Measurements from ENCODE around the gene ECHDC1. TPM values are rescaled to one million over a fixed set of nuclear protein-coding genes. Genes with fewer than 3 reads are reported as not detected.
"Not testable (repeated sequence)": the region's sequence is repeated elsewhere in the genome, so short reads cannot be mapped to it uniquely, and the experiment has no call there.

Gene ECHDC1
- polyA plus RNA-seq (ENCODE audit: insufficient read length in 4 of 4) = 10 to 100 TPM; 79.6 to 98.7 (median 90.0) TPM

DNA sequence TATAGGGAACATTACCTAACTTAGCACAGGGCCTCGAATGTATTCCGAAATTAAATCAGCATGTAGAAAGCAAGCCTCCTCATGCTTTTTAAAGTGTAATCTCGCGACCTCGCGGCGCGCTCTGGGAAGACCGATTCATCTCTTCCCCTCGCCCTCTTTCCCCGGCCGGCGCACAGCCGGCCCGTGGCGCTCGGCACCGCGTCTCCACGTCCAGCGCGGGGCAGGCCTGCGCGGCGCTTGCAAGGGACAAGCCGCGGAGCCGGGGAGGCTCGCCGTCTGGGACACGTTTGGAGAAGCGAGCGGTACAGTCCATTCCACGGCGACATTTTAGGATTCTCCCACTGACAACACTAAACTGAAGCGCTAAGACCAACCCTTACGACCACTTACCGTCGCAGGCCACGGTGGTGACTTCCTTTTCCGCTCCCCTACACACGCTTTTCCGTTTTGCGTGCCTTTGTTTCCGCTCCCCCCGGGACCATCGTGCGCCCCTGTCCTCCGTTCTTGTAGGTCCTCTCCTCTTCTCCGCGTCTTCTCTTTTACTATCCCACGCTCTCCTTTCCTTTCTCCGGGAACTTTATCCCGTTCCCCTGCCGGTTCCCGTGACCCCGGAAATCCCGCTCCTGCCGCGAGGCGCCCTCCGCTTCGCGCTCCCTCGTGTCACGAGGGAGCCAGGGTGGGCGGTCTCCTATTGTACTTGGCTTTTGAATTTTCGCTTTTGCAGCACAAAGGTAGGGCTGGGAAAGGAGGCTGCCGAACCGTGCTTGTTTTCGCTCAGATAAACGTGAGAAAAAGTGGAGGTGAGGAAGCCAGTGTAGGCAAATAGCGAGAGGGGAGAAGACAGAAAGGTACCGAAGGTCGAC, at the start of gene ECHDC1:
TSS of gene ECHDC1 (minus strand) at position 664 of the 863 bp plus-strand sequence. CDS start 12,581 bp downstream, outside the sequence.
- peak; percentile 52 to 68 (median 58) for DNase-seq (ENCODE audit: low read depth in 4 of 4, low spot score in 3 of 4)

DNA sequence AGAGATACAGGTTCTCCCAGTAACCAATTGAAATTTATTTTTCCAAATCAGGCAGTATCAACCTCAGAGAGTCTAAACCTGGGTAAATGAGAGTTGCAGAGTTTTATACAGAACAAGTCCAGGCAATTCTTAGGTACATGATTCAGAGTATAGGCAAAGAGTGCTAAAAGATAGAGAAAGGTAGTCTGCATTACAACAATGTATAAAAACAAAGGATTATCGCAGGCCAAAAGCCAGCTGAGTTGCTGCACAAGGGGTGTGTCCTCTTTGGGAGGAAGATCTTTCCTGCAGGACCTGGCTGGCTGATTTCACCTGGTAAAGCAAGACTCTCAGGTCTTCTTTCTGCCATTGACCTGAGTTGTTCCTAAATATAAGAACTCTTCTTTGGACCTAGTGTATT, 48.9 kb upstream of the ECHDC1 start:
- no peak for DNase-seq (ENCODE audit: low read depth in 4 of 4, low spot score in 3 of 4)

DNA sequence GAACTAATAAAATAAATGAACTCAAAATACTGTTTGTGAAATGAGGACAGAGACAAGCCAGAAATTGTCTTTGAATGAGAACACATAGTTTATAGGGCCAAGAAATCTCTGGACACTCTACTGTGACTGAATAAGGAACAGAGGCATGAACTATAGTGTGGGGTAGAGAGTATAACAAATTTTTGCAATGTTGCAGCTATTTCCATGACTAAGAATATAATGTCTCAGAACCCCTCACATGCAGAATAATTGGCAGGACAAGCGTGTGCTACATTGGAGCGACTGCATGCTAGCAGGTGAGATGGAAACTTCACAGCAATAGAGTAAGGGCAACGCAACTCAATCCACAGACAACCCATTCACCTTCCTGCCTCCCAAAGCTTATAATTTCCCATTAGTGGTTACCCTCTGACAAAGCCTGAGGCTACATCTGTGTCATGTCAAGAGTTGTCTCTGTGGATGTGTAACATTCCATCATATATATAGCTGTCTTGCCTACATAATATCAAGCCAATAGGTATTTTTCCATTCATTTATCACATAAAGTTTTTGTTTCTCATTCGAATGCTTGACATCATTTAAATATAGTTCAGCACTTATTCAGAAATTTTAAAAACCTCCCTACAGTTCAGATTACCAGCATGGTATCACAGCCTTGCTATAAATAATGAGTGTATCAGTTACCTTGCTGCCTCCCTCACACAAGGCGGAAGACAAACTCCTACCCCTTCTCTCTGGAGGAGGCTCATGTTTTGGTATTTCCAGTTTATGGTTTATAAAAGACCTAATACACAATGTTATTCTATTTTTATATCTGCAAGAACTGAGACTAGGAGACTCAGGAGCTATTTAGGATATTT, 47.9 kb upstream of the ECHDC1 start:
- DNase-seq (ENCODE audit: low read depth in 4 of 4, low spot score in 3 of 4) = no peak

DNA sequence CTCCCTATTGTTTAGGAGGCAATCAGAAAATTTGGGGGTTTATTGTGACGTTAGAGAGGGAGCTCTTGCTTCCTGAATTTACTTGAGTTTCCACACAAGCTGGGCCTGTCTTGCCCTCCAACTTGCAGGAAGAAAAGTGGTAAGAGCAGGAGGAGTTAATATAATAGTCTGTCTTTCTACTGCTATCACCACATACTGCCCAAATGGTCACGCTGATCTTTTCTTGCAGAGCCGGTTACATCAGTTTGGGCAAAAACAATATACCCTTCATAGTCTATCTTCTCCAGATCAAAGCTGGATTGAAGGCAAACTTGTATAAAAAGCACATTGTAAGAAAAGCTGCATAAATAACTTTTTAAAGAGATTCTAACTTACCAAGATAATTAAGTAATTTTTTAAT, 46.3 kb upstream of the ECHDC1 start:
- DNase-seq (ENCODE audit: low read depth in 4 of 4, low spot score in 3 of 4) = no peak

- DNase-seq (ENCODE audit: low read depth in 4 of 4, low spot score in 3 of 4) = no peak
These were observed 42.4 kb upstream of the ECHDC1 start for GRCh38 chr6:127385668-127386430.

GRCh38 chr6:127384848-127385247, 41.4 kb upstream of the ECHDC1 start:
- not testable (repeated sequence) for DNase-seq (ENCODE audit: low read depth in 4 of 4, low spot score in 3 of 4)

- no peak for DNase-seq (ENCODE audit: low read depth in 4 of 4, low spot score in 3 of 4)
These were observed 40.6 kb upstream of the ECHDC1 start for GRCh38 chr6:127383988-127384387.

- no peak for DNase-seq (ENCODE audit: low read depth in 4 of 4, low spot score in 3 of 4)
These were observed 39.0 kb upstream of the ECHDC1 start for GRCh38 chr6:127382413-127382812.

- DNase-seq (ENCODE audit: low read depth in 4 of 4, low spot score in 3 of 4) = no peak
These were observed 38.0 kb upstream of the ECHDC1 start for GRCh38 chr6:127381384-127381783.

DNA sequence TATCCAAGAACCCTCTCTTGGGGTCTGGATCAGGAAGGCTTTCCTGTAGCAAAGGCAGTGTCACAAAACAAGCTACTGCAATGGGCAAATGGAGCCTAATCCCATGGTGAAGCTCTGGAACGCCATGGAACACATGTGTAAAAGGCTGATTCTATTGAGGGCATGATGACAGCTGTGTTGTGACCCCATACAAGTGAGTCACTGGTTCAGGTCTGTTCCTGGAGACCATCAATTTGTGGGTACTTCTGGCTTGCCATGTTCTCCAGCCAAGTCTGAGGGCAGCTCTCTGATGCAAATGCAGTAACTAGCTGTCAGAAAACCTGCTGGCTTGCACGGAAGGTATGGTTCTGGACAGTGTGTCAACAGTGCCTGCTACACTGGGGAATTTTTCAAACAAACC, 33.3 kb upstream of the ECHDC1 start:
- no peak for DNase-seq (ENCODE audit: low read depth in 4 of 4, low spot score in 3 of 4)

DNA sequence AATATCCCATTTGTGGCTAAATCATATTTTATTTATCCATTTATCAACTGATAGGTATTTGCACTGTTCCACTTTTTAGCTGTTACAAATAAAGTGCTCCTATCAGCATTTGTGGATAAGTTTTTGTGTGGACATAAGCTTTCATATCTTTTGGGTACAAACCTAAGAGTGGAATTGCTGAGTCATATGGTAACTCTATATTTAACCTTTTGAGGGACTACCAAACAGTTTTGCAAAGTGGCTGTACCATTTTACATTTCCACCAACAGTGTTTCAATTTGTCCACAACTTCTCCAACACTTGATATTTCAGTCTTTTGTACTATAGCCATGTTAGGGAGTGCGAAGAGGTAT, 23.6 kb upstream of the ECHDC1 start:
- no peak for DNase-seq (ENCODE audit: low read depth in 4 of 4, low spot score in 3 of 4)

DNA sequence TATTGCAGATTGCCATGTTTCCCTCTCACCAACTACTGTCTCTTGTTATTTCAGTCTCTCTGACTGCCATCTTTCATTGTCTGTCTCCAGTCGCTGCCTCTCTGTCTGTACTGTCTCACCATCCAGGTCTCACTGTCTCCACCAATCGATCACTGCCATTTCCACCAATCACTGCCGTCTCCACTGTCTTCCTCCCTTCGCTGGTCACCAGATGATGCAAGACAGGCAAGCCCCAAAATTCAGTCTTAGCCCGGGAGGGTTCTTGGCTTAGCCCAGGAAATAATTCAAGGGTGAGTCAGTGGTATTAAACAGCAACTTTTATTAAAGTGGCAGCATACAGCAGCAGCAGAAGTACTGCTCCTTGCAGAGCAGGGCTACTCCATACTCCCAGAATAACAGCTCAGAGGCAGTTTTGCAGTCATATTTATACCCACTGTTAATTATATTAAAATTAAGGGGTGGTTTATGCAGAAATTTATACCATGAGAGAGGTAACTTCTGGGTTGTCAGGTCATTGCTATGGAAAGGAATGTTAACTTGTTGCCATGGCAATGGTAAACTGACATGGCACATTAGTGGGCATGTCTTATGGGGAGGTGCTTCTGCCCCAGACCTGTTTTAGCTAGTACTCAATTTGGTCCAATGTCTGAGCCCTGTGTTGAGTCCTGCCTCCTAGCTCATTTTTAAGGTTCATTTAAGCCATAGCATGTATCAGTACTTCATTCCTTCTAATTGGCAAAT, 23.0 kb upstream of the ECHDC1 start:
- no peak for DNase-seq (ENCODE audit: low read depth in 4 of 4, low spot score in 3 of 4)

- DNase-seq (ENCODE audit: low read depth in 4 of 4, low spot score in 3 of 4) = no peak
These were observed 22.5 kb upstream of the ECHDC1 start for GRCh38 chr6:127365874-127366273.

GRCh38 chr6:127352524-127352923, 9.1 kb upstream of the ECHDC1 start:
- no peak for DNase-seq (ENCODE audit: low read depth in 4 of 4, low spot score in 3 of 4)

- no peak for DNase-seq (ENCODE audit: low read depth in 4 of 4, low spot score in 3 of 4)
These were observed 6.6 kb upstream of the ECHDC1 start for GRCh38 chr6:127349980-127350379.

DNA sequence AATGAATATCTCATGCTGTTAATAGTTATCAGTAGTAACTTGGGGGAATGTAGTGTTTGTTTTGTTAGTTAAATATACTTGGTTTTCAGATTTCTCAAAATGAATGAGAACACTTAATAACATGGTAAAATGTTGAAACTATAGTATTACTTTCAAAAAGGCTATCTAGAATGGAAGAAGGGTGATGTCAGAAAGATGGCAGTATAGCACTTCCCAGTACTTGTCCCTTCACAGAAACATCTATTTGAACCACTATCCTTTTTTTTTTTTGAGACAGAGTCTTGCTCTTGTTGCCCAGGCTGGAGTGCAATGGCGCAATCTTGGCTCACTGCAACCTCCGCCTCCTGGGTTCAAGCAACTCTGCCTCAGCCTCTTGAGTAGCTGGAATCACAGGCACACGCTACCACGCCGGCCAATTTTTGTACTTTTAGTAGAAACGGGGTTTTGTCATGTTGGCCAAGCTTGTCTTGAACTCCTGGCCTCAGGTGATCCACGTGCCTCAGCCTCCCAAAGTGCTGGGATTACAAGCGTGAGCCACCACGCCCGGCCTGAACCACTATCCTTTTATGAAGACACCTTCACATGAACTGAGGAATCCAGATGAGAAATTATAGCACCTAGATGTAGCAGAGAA, 4.7 kb upstream of the ECHDC1 start:
- DNase-seq (ENCODE audit: low read depth in 4 of 4, low spot score in 3 of 4) = no peak

GRCh38 chr6:127347178-127347577, 3.8 kb upstream of the ECHDC1 start:
- no peak for DNase-seq (ENCODE audit: low read depth in 4 of 4, low spot score in 3 of 4)

DNA sequence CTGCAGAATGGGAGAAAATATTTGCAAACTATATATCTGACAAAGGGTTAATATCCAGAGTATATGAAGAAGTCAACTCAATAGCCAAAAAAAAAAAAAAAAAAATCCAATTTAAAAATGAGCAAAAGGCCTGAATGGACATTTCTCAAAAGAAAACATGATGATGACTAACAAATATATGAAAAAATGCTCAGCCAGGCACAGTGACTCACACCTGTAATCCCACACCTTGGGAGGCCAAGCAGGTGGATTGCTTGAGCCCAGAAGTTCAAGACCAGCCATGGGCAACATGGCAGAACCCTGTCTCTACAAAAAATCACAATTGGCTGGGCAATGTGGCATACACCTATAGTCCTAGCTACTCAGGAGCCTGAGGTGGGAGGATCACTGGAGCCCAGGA, 2.1 kb upstream of the ECHDC1 start:
- DNase-seq (ENCODE audit: low read depth in 4 of 4, low spot score in 3 of 4) = no peak

- DNase-seq (ENCODE audit: low read depth in 4 of 4, low spot score in 3 of 4) = peak; percentile 7 to 33 (median 17)
These were observed 625 bp upstream of the ECHDC1 start for GRCh38 chr6:127343809-127344659.

All from right renal pelvis (tissue), 4 donors.